Effector memory CD4-positive, alpha-beta T cell (primary cell): ENCODE data around the gene LSM14A.
"Not testable (repeated sequence)": the region's sequence is repeated elsewhere in the genome, so short reads cannot be mapped to it uniquely, and the experiment has no call there.

Experiments used
- DNase-seq, 3 donors: peaks; one replicate each; pipeline ENCODE4 v3.0.0-alpha.2; 2020
- H3K27ac ChIP-seq: 2 replicates; pipeline ENCODE4 v1.7.0; 2013; ENCODE audit warnings: mild to moderate bottlenecking, low read length, moderate library complexity; ENCODE audit not compliant: insufficient read depth, poor library complexity, severe bottlenecking
- H3K27me3 ChIP-seq: replicated peaks from 2 replicates; pipeline ENCODE4 v1.7.0; 2013; ENCODE audit warnings: mild to moderate bottlenecking, low read length; ENCODE audit not compliant: insufficient read depth, control insufficient read depth, poor library complexity, severe bottlenecking
- H3K36me3 ChIP-seq: 2 replicates; pipeline ENCODE4 v1.7.0; 2013; ENCODE audit warnings: mild to moderate bottlenecking, low read length, moderate library complexity; ENCODE audit not compliant: control insufficient read depth, insufficient read depth
- H3K4me1 ChIP-seq: 2 replicates; pipeline ENCODE4 v1.7.0; 2013; ENCODE audit warnings: low read length, mild to moderate bottlenecking; ENCODE audit not compliant: control insufficient read depth, insufficient read depth, poor library complexity, severe bottlenecking
- H3K4me3 ChIP-seq: 2 replicates; pipeline ENCODE4 v1.7.0; 2013; ENCODE audit warnings: low read length, low read depth, mild to moderate bottlenecking; ENCODE audit not compliant: insufficient read depth, poor library complexity, severe bottlenecking
- H3K9me3 ChIP-seq: 2 replicates; pipeline ENCODE4 v1.7.0; 2013; ENCODE audit warnings: mild to moderate bottlenecking, low read length, moderate library complexity; ENCODE audit not compliant: control insufficient read depth
- total RNA-seq, 3 donors: gene quantifications; one replicate each; lab custom pipeline; 2026; lab: John Stamatoyannopoulos, UW

Gene LSM14A
- total RNA-seq: 168 to 245 (median 184) reads per million in 3 donors

GRCh38 chr19:34171877-34172660, at the start of gene LSM14A:
LSM14A (plus strand) TSS chr19:34172504; CDS start chr19:34172643, 139 bp downstream.
- H3K4me3 ChIP-seq: peak within 1 kb of the TSS; percentile 92
- no peaks in the 10 kb centered on the region for H3K27me3 ChIP-seq

DNA sequence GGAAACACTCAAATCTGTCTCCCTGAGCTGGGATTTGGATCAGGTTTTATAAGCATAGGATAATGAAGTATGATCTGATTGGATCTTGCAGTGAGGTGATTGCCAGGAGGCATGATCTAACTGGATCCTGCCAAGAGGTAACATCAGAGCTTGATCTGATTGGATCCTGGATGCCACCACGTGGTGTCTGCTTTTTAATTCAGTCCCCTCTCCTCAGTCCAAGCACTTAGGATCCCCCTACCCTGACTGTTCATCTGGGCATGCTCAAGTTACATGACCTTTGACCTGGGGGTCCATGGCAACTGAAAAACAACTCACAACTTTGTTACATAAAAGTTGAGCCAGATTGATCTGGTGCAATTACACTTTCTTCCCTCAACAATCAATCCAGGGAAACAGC, 47.5 kb upstream of the LSM14A start:
- Histone ChIP-seq H3K27ac (no peak overlapping the region), H3K4me1 (no peaks in the 10 kb centered on the region), H3K4me3 (no peak overlapping the region), H3K9me3 (no peaks in the 10 kb centered on the region), H3K27me3 (no peaks in the 10 kb centered on the region), H3K36me3 (no peaks in the 10 kb centered on the region)
- no peak for DNase-seq

More at GRCh38 chr19:34171877-34172660, at the start of gene LSM14A:
- peak; percentile 88 to 90 (median 89) for DNase-seq
- H3K9me3 ChIP-seq: no peaks in the 10 kb centered on the region
- H3K36me3 ChIP-seq: no peaks in the 10 kb centered on the region
- H3K27ac ChIP-seq: peak within 1 kb of the TSS; percentile 96
- peaks cover 31% of the 10 kb centered on the region for H3K4me1 ChIP-seq

GRCh38 chr19:34126966-34127365, 45.3 kb upstream of the LSM14A start:
- no peaks in the 10 kb centered on the region for H3K36me3 ChIP-seq
- no peaks in the 10 kb centered on the region for H3K9me3 ChIP-seq
- no peak overlapping the region for H3K4me3 ChIP-seq
- DNase-seq: no peak
- no peaks in the 10 kb centered on the region for H3K4me1 ChIP-seq
- H3K27ac ChIP-seq: no peak overlapping the region
- H3K27me3 ChIP-seq: no peaks in the 10 kb centered on the region

DNA sequence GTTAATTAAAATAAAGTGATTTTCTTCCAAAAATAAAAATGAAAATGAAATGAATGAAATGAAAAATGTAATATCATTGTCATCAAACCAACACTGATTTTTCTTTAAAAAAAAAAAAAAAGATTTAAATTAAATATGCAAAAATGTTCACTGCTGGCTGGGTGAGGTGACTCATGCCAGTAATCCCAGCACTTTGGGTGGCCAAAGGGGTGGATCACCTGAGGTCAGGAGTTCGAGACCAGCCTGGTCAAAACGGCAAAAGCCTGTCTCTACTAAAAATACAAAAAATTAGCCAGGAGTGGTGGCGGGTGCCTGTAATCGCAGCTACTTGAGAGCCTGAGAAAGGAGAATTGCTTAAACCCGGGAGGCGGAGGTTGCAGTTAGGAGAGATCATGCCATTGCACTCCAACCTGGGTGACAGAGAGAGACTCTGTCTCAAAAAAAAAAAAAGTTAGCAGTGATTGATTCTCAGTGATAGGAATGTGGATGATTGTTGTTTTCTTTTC, 44.6 kb upstream of the LSM14A start:
- no peak overlapping the region for H3K4me3 ChIP-seq
- no peak for DNase-seq
- no peaks in the 10 kb centered on the region for H3K27me3 ChIP-seq
- H3K27ac ChIP-seq: no peak overlapping the region
- no peaks in the 10 kb centered on the region for H3K4me1 ChIP-seq
- H3K9me3 ChIP-seq: no peaks in the 10 kb centered on the region
- H3K36me3 ChIP-seq: no peaks in the 10 kb centered on the region

DNA sequence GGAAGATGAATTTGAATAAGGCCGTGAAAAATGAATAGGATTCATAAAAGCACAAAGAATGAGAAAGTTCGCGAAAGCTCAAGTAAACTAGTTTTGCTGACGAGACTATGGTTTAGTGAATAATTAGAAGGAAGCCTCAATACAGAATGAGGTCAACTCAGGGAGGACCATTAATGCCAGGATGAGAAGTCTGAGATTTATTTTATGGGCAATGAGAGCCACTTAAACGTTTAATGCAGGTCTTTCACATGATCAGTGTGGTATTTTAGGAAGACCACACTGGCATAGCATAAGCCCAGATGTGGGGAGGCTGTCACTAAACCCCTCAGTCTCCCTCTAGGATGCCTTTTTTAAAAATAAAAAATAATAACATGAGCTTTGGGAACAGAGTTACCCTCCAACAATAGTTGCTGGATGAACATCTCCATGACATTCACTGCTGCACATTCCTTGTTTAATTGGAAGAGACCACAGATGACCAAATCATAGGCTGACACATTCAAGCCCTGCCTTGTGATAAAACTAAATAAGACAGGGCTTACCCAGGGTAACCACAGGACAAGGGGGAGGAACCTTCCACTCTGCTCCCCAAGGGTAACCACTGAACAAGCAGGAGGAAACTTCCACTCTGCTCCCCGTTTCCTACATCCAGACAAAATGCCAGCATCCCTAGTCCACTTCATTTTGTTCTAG, 43.6 kb upstream of the LSM14A start:
- Histone ChIP-seq H3K4me1 (no peaks in the 10 kb centered on the region), H3K27me3 (no peaks in the 10 kb centered on the region), H3K9me3 (no peaks in the 10 kb centered on the region), H3K27ac (no peak overlapping the region), H3K4me3 (no peak overlapping the region), H3K36me3 (no peaks in the 10 kb centered on the region)
- DNase-seq: no peak

- Histone ChIP-seq H3K4me3 (no peak overlapping the region), H3K27ac (no peak overlapping the region), H3K36me3 (no peaks in the 10 kb centered on the region), H3K27me3 (no peaks in the 10 kb centered on the region), H3K4me1 (peaks cover 8% of the 10 kb centered on the region), H3K9me3 (no peaks in the 10 kb centered on the region)
- no peak for DNase-seq
Observed at GRCh38 chr19:34131100-34131499, 41.2 kb upstream of the LSM14A start.

DNA sequence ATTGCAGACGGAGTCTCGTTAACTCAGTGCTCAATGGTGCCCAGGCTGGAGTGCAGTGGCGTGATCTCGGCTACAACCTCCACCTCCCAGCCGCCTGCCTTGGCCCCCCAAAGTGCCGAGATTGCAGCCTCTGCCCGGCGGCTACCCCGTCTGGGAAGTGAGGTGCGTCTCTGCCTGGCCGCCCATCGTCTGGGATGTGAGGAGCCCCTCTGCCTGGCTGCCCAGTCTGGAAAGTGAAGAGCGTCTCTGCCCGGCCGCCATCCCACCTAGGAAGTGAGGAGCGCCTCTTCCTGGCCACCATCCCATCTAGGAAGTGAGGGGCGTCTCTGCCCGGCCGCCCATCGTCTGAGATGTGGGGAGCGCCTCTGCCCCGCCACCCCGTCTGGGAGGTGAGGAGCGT, 40.2 kb upstream of the LSM14A start:
- not testable (repeated sequence) for H3K4me1 ChIP-seq, H3K27ac ChIP-seq, H3K9me3 ChIP-seq, H3K27me3 ChIP-seq, H3K4me3 ChIP-seq, DNase-seq, H3K36me3 ChIP-seq

- H3K4me3 ChIP-seq, H3K27ac ChIP-seq, H3K4me1 ChIP-seq, H3K36me3 ChIP-seq, DNase-seq, H3K9me3 ChIP-seq, H3K27me3 ChIP-seq: not testable (repeated sequence)
Observed at GRCh38 chr19:34132706-34133105, 39.6 kb upstream of the LSM14A start.

DNA sequence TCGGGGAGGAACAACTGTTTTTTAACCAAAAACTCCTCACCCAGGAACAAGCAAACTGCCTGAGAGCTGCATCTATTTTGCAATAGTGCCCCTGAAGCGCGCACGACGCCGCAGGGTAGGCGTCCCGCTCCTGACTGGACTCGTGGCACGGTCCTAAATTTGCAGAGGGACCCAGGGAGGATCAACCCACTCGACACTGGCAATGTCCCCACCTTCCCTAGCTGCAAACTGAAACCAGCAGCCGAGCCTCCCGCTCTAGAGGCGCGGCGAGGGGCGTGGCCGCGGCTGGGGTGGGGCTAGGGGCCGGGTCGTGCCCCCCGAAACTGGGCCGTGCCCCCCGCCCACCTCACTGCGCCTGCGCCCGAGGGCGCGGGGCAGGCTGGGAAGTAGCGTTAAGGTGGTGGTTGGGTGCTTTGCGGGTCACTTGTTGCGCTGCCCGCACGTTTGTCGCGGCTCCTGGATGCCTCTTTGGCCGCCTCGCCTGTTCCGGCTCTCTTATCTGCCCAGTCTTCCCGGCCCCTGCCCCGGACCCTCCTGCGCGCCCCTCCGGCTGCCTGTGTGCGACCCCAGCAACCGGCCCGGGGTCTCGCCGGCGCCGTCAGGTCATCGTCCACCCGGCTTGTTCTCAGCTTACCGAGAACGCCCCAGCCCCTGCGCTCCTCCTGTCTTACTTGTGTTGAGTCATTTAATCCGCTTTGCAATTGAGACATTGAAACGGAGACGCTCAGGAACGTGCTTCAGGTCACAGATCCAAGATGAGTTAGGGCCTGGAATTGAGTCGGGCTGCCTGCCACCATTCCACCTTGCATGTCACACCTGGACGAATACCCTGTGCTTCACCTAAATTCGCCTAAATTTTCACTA, 37.9 kb upstream of the LSM14A start:
- peak; percentile 75 to 80 (median 76) for DNase-seq
- Histone ChIP-seq H3K27me3 (no peaks in the 10 kb centered on the region), H3K4me1 (peaks cover 8% of the 10 kb centered on the region), H3K27ac (peak overlapping the region; percentile 79), H3K9me3 (no peaks in the 10 kb centered on the region), H3K4me3 (peak overlapping the region; percentile 97), H3K36me3 (no peaks in the 10 kb centered on the region)
